Mammary epithelial cell (primary cell): ENCODE data around the gene LSP1.

ENCODE experiments used
- EZH2 ChIP-seq: IDR thresholded peaks from 2 replicates; pipeline ENCODE4 v1.6.1; 2012; ENCODE audit warnings: low read length, inconsistent platforms, borderline replicate concordance
- TF ChIP-seq, protein P1 (sequence below), 2 donors: IDR thresholded peaks in 1 of 2; conservative IDR thresholded peaks in 1 of 2; 2 replicates each; pipeline ENCODE4 v1.5.1; 2011 to 2012; ENCODE audit warnings: inconsistent platforms in 2 of 2, low read length in 2 of 2, mild to moderate bottlenecking in 2 of 2, control low read depth in 1 of 2, low read depth in 1 of 2; ENCODE audit not compliant: insufficient read depth in 1 of 2; ENCODE audit errors: extremely low read depth in 1 of 2

DNA sequence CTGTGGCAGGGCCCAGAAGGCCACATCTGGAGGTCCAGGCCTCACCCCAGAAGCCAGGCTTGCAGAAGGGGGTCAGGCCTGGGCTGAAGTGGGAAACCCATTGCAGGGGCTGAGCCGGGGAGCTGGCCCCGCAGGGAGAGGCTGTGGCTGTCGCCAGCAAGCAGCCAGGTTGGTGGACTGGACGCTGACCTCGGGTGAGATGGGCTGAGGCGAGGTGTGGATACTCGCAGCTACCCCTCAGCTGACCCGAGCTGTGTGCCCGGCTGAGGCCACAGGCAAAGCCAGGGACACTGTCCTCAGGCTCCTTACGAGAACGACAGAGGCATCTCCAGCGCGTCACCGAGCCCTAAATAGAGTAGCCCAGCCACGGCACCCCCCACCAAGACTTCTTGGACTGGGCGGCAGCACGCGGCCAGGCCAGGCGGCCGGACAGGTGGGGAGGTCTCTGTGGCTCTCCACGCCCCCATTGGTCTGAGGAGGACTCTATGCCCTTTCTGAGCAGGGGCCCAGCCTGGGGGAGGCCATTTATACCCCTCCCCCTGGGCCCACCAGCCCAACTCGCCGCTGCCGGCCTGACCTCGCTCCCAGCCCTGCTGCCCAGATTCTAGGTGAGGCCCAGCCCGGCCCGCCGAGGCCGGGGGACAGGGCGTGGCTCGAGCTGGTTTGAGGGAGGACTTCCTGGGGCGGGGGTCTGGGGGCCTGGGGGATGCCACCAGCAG lies 14.3 kb upstream of the LSP1 start, which contains the start of gene TNNI2:
- TF ChIP-seq, protein P1, sequence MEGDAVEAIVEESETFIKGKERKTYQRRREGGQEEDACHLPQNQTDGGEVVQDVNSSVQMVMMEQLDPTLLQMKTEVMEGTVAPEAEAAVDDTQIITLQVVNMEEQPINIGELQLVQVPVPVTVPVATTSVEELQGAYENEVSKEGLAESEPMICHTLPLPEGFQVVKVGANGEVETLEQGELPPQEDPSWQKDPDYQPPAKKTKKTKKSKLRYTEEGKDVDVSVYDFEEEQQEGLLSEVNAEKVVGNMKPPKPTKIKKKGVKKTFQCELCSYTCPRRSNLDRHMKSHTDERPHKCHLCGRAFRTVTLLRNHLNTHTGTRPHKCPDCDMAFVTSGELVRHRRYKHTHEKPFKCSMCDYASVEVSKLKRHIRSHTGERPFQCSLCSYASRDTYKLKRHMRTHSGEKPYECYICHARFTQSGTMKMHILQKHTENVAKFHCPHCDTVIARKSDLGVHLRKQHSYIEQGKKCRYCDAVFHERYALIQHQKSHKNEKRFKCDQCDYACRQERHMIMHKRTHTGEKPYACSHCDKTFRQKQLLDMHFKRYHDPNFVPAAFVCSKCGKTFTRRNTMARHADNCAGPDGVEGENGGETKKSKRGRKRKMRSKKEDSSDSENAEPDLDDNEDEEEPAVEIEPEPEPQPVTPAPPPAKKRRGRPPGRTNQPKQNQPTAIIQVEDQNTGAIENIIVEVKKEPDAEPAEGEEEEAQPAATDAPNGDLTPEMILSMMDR (conservative IDR thresholded peaks at IDR 0.05 in 1 of 2, IDR thresholded peaks at IDR 0.05 in 1 of 2; ENCODE audit: extremely low read depth in 1 of 2, insufficient read depth in 1 of 2, low read depth in 1 of 2, low read length in 2 of 2) = no peak
- TF ChIP-seq EZH2 = no peak
